Hypothalamus (tissue), 51 donors: ENCODE data around the gene COMMD3.
"Not testable (repeated sequence)": the region's sequence is repeated elsewhere in the genome, so short reads cannot be mapped to it uniquely, and the experiment has no call there.

Experiments used
- DNase-seq, 51 donors: peaks; one replicate each; lab custom pipeline; 2025; lab: John Stamatoyannopoulos, UW

Gene COMMD3

DNA sequence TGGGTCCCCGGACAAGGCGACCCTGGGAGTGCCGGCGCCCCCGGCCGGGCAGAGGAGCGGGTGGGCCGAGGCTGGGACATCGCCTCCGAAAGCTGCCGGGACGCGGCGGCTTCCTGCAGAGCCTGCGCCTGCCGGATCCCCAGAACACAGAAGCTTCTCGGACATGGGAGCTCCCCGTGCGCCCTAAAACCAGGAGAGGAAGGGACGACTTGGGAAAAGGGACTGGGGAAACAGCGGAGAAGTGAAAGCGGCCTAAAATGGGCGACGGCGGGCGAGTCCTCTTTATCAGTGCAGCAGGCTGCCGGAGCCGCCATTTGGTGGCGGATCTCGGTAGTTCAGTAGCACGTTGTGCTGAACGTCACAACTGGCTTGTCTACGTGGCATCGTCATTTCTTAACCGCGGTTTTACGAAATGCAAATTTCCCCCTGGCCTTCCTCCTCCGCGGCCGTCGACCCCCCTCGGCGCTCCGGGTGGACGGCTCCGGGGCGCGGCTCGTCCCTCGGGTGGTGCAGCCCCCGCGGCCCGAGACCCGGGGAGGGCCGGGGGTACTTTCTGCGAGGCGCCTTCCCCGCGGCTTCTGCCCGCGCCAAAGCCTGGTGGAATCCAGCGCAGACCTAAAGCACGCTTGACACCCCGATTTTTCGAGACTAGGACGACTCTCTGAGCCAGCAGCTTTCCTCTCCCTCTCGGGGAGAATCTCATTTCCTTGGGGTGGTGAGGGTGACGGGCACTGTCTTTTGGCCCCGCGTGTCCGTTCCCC lies 19.2 kb downstream of the COMMD3 start:
- peak in 20 of 51 donors; percentile 7 to 66 (median 37) for DNase-seq

DNA sequence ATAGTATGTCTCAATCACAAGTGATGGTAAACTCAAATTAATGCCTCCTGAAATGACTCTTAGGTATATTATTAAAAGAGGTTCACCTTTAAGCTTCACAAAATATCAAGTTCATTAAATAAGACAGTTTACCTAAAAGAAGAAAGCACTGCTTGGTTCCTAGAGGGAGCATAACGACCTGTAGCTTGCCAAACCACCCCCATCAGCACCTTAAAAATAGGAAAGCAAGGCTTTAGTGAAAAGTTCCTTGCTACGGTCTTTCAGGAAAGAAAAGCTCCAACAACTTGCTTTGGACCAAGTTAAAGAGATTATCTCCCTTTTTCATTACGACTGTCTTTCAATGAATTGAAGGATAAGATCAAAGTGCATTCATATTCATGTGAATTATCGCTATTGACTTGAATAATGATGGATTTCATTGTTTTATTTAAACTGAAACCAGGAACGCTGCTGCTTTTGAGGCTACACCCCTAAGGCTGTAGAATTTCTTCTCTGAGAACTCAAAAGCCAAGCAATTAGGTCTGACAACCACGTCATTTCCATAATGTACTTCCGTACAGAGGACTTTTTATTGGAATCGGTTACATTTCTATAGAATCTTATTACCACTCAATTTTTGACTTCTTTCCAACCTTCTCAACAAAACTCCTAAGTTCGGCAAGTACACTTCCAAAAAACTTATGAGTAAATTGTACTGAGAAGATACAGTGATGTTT lies 22.2 kb downstream of the COMMD3 start:
- no peak for DNase-seq

DNA sequence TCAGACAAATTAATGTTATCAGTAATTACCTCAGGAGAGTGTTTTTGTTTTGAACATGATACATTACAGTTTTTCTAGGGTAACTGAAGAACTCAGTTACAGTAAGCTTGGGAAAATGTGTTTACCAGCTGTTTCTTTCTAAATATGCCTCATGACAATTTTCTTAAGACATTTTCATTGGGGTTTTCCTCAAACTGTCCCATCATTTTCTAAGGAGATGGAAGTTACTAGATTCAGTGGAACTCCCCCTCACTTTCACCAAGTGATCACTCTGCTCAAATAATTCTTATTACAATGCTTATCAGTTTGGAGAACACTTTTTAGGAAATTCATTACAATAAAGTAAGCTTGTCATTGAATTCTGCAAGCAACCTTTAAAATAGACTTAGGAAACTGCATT lies 22.7 kb downstream of the COMMD3 start:
- DNase-seq, result no peak

DNA sequence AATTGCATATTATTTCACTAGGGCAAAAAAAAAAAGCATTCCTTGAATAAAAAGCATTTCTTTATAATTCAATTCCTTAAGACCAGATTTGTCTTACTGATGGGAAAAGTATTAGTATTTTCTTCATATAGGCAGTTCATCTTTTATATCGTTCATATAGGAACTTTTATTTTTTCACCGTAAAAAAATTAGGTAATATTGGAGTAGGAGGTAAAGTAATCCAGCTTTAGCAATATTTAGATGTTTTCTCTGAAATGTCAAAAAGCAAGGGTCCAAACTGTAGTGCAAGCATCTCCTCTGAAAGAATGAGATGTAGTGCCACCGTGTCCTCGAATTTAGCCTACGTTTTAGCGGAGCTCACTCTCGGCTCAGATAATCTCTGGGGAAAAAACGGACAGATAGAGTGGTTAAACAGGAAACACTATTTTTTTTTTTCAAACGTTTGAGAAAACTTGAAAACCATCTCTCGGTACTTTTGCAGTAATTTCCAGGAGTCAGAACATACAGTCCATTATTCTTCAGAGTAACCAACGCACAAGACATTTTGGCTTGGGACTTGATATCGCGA lies 23.7 kb downstream of the COMMD3 start:
- DNase-seq, result no peak

DNA sequence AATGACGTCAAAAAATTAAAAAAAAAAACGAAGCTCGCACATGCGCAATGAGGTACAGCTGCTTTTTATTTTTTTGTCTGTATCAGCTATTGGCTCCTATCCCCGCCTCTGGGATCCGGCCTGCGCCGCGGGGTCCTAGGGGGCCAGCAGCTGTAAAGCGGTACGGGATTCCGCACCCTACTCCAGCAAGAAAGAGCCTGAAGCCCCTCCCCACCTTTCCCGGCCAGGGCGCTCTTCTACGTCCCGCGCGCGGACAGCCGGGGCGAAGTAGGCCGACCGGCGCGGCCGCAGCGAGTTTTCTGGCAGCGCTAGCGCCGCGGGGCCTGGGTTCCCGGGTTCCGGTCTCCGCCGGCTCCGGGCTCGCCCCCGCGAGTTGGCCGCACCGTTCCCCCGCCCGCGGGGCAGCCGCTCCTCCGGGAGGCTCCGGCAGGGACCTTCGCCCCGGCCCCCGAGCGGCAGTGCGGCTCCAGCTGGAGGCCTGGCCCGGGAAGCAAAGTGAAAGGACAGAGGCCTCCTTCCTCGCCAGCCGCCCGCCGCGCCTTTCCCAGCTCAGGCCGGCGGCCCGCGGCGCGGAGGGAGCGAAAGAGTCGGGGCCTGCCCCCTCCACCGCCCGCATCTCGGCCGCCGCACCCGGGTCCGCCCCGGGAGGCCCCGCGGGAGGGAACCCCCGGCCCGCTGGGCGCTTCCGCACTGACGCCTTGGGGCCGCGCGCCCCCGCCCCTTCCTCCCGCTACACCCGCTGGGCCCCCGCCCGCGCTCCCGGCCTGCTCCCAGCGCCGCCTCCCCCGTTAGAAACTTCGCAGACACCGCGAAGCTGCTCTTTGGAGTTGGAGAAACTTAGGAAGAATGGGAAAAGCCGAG lies 24.4 kb downstream of the COMMD3 start:
- peak in 29 of 51 donors; percentile 25 to 82 (median 65) for DNase-seq

DNA sequence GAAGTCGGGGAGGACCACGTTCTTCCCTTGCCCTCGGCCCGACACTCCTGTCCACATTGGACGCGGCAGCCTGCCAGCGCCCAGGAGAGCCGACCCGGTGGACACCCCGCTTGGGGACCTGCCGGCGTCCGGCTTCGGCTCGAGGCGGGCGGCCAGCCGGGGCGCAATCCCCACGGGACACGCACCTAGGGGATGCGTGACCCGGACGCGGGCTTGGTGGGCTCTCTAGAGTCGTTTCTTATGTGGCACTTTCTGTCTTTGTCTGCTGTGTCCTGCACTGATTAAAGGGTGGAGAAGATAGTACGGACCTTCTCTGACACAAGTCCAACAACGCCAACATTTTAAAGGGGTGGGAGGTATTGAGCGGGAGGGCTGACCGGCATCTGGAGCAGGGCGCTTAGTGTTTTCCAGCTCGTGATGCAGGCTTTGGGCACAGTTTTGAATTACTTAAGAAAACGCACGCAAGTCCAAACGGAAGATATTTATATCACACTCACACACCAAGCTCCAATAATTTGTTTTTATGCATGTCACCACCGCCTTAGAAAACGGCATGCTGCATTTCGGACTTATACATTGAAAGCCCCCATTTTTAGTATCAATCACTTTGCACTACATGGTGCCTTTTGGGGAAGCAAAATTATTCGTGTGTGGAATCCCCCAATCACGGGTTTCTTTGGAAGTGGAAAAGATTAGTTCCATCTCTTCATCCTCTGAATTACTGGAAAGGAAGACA lies 25.2 kb downstream of the COMMD3 start:
- DNase-seq, result peak in 6 of 51 donors; percentile 38 to 75 (median 51)

DNA sequence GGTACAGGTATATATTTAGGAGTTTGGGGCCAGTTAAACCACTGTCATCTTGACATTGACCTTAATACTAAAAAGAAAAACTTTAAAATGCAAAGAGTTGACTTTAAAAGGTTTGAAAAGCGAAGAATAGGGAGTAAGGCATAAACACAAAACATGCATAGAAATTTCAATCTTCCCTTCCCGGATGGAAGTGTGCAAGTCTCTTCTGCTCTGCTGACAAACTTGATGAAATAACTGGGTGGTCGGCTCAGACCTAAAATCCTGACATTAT lies 25.7 kb downstream of the COMMD3 start:
- no peak for DNase-seq

DNA sequence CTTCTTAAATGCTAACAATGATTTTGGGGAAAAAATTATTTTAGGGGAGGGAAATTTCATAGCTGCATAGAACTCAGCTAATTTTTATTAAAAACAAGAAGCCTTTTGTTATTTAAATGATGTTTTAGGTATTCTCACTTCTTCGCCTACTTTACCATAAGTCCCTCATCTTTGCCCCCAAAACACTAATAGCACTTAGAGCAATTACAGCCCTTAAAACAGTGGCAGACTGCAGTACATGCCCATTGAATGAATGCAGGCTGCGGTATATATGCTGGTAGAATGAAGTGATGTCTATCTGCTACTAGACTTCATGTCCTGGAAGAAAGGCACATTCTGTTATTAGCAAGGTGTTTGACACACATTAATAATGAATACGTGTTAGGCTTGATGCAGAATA lies 26.2 kb downstream of the COMMD3 start:
- no peak for DNase-seq

DNA sequence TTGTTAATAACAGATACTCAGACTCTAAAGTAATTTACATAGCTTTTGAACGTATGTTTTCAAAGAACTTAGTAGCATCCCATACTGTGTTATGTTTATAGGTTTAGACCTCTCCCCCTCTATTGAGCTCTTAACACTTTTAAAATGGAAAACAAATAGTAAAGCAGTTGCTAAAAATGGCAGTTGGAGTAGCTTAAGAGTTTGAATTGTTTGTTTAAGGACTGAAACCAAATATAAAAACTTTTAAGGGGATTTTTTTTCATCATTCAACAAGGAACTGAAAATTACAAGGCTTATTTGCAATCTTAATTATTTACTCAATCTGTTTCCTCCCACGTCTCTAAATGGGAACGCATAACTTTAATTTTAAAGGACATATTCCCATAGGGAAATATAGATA lies 27.5 kb downstream of the COMMD3 start:
- no peak for DNase-seq

DNA sequence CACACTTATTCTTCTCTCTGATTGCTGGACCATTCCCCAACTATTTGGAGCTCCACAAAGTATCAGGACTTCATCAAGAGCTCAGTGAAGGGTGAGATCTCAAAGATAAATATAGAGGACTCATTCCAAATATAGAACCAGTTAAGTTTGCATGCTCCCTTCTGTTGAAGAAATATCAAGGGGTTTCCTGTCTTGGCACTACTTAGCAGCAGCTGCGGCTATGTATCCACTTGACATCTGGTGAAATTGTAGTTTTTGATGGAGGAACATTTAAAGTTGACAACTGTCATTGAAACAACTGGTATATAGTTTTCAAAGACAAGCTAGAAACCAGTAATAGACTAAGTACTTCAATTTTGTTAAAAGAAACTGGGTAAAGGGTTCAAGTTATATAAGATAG lies 28.1 kb downstream of the COMMD3 start:
- no peak for DNase-seq

DNA sequence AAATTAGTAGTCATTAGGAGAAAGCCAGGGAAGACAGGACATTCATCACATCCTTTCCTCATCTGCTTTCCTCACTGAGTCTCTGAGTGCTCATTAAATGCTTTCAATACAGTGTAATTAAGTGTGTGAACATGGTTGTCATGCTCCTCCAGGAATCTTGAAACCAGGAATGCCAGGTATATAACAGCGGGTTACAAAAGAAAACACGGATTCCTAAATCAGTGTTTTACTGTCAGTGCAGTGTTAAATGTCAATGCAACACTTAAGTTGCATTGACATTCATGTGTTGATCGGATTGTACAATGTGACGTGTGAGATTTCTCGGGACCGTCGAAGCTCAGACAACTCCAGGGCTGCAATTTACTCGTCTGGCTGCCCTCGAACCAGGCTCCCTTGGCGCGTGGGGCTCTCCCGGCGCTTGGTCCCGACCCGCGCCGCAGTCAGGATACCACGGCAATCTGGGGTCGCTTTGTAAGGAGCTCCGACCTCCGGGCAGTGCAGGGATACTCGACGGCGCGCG lies 28.7 kb downstream of the COMMD3 start:
- no peak for DNase-seq

DNA sequence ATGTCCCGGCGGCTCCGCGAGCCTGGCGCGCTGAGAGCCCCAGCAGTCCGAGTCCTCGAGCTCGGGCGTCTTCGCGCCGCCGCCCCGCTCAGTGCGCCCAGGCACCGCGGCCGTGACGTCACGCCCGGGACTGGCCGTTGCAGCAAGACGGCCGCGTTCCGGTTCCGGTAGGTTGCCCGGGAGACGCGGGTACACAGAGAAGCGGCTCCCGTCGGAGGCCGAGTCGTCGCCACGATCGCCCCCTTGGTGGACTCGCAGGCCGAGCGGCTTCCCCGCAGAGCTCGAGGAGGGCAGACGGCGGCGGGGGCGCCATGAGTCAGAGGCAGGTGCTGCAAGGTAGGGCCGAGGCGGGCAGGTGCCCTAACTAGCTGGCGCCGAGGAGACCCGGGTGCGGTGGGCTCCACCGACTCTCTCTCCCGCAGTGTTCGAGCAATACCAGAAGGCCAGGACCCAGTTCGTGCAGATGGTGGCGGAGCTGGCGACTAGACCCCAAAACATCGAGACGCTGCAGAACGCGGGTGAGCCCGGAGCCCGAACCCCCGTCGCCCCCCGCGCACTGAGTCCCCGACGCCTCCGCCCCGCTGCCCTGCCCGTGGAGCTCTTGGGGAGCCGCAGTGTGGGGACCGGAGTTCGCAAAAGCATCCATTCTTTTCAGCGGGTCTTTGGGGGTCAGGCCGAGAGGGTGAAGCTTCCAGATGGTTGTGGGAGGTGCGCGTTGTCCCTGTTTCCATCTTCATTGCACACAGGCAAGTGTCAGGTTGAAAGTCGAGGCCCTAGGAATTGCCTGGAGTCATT lies 29.3 kb downstream of the COMMD3 start, which contains the start of gene SPAG6:
SPAG6 (plus strand) TSS at position 196 of the 795 bp plus-strand sequence; CDS start at position 312, 116 bp downstream.
- peak in 30 of 51 donors; percentile 5 to 73 (median 38) for DNase-seq

DNA sequence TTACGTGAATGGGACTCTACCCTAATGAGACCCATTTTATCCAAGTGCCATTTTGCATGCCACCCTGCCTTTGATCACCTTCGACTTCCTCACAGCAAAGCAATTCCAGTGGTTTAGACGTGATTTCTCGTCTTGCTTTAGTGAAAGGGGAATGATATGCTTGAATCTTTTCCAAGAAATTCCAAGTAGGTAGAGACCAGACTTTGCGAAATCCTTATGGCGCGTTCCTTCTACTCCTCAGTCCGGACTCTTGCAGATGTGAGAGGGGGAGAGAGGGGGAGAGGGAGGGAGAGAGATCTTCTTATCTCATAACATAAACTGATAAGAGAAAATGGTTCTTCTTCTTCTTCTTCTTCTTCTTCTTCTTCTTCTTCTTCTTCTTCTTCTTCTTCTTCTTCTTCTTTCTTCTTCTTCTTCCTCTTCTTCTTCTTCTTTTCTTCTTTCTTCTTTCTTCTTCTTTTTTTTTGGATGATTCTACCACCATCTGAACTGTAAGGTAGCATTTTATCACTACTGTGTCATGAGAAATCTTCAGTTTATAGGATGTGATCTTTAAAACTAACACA lies 30.0 kb downstream of the COMMD3 start:
- no peak for DNase-seq

DNA sequence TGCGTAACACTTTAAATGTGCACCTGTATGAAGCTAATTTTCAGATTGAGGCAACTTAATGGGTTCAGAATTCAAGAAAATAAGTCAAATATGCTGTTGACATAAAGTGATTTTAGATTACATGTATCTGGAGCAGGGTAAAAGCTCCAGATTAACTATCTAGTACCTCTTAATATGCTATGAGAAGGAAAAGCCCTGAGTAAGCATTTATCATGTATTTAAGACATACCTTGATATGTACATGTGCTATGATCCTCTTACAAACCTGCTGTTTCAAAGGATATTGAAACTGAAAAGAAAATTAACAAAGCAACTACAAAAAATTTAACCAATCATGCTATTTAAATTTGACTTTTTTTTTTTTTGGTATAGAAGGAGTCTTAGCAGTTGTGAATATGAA lies 33.6 kb downstream of the COMMD3 start:
- DNase-seq, result no peak

DNA sequence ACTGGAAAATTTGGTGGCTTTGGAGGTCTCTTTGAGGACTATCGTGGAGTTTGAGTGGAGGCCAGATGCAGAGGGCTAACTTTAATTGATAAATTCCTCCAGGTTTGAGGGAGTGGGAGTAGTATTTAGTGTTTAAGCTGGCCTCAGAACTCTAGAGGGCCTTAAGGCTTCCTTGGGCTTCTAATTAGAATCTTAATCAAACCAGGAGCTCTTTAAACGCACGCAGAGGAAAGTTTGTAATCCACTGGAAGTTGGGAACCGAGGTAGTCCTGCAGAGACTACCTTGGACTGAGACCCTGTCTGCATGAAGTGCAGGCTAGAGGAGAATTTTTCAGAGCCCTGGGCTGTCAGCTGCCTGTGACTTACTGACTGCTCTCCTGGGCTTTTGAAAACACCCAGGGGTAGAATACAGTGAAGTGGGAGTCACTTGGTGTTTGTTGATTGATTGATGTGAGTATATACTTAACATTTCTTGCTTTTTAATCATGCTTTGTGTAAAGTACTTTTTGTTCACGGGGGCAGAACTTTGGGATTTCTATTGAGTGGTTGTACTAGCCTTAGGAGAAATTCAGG lies 35.0 kb downstream of the COMMD3 start:
- no peak for DNase-seq

DNA sequence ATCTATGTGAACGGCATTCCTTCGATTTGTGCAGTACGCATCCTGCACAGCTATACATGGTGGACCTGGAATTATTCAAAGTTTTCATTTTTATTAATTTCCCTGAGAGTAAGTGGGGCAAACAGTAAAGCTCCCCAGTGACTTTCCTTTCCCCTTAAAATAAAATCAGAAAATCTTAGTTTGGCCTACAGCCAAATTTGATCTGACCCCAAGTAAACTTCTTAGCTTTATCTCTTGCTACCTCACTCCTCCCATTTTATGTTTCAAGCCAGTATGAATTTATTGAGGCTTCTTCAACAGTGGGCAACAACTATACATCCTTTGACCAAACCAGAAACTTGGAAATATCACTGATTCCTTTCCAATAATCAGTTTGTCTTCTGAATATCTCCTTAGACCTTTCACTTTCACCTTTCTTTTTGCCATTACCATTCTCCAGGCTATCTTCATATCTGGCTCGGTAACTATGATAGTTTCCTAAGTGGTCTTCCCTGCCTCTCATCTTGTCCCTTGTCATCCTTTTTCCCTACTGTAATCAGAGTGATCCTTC lies 40.2 kb downstream of the COMMD3 start:
- DNase-seq, result no peak

DNA sequence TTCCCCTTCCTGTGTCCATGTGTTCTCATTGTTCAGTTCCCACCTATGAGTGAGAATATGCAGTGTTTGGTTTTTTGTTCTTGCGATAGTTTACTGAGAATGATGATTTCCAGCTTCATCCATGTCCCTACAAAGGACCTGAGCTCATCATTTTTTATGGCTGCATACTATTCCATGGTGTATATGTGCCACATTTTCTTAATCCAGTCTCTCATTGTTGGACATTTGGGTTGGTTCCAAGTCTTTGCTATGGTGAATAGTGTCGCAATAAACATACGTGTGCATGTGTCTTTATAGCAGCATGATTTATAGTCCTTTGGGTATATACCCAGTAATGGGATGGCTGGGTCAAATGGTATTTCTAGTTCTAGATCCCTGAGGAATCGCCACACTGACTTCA lies 41.6 kb downstream of the COMMD3 start:
- not testable (repeated sequence) for DNase-seq

DNA sequence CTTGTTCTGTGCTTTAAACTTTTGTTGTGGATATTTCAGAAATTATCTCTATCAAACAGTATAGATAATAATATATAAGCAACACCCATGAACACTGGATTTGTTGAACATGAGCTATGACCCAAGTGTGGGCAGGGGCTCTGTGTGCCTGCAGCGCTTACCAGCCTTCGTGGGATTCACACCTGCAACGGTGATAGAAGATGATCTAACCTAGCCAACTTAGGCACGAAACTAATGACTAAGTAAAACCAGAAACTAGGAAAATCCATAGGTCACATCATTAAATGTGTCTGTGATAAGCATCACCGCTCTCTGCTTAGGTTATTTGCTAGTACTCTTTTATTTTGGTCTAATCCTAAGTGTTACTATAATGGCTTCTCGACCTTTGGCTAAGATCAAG lies 47.1 kb downstream of the COMMD3 start:
- no peak for DNase-seq
